Activated T-helper 1 cell treated with anti-CD3 and anti-CD28 coated beads, Interleukin-12 subunit alpha, Interleukin-12 subunit beta, Interleukin-2, Interleukin-4 antibody, amounts not matched to agents 30 ng/mL and 10 ng/mL and 1 ng/mL, durations not matched to agents 14 hours and 24 hours and 36 hours (primary cell): ENCODE data around the gene PXDN. TPM values are rescaled to one million over a fixed set of nuclear protein-coding genes. Genes with fewer than 3 reads are reported as not detected.

Experiments
- DNase-seq: peaks from one replicate; pipeline ENCODE4 v3.0.0; 2021; ENCODE audit warnings: low spot score
- H3K27ac Mint-ChIP-seq: one replicate; pipeline ENCODE4 v1.8.0; 2021; ENCODE audit warnings: mild to moderate bottlenecking, mixed read lengths
- H3K27me3 Mint-ChIP-seq: one replicate; pipeline ENCODE4 v1.8.0; 2022; ENCODE audit warnings: mild to moderate bottlenecking, moderate library complexity, mixed read lengths; ENCODE audit not compliant: insufficient read depth
- H3K36me3 Mint-ChIP-seq: one replicate; pipeline ENCODE4 v1.8.0; 2021; ENCODE audit warnings: low read depth, mixed read lengths
- H3K4me1 Mint-ChIP-seq: one replicate; pipeline ENCODE4 v1.8.0; 2021; ENCODE audit warnings: low read depth, mixed read lengths
- H3K4me3 Mint-ChIP-seq: one replicate; pipeline ENCODE4 v1.8.0; 2021; ENCODE audit warnings: mild to moderate bottlenecking, moderate library complexity, mixed read lengths
- H3K9me3 Mint-ChIP-seq: one replicate; pipeline ENCODE4 v1.8.0; 2021; ENCODE audit warnings: mixed read lengths
- intact Hi-C: fragments of 100-400 bp; cut with micrococcal nuclease; formaldehyde crosslinking; loops from one replicate; pipeline ENCODE4 v1.15.1; 2024
- total RNA-seq: library from RNA; stranded (reverse); gene quantifications from 2 replicates; pipeline ENCODE4 v1.2.3, GENCODE V29; 2022

Gene PXDN, protein sequence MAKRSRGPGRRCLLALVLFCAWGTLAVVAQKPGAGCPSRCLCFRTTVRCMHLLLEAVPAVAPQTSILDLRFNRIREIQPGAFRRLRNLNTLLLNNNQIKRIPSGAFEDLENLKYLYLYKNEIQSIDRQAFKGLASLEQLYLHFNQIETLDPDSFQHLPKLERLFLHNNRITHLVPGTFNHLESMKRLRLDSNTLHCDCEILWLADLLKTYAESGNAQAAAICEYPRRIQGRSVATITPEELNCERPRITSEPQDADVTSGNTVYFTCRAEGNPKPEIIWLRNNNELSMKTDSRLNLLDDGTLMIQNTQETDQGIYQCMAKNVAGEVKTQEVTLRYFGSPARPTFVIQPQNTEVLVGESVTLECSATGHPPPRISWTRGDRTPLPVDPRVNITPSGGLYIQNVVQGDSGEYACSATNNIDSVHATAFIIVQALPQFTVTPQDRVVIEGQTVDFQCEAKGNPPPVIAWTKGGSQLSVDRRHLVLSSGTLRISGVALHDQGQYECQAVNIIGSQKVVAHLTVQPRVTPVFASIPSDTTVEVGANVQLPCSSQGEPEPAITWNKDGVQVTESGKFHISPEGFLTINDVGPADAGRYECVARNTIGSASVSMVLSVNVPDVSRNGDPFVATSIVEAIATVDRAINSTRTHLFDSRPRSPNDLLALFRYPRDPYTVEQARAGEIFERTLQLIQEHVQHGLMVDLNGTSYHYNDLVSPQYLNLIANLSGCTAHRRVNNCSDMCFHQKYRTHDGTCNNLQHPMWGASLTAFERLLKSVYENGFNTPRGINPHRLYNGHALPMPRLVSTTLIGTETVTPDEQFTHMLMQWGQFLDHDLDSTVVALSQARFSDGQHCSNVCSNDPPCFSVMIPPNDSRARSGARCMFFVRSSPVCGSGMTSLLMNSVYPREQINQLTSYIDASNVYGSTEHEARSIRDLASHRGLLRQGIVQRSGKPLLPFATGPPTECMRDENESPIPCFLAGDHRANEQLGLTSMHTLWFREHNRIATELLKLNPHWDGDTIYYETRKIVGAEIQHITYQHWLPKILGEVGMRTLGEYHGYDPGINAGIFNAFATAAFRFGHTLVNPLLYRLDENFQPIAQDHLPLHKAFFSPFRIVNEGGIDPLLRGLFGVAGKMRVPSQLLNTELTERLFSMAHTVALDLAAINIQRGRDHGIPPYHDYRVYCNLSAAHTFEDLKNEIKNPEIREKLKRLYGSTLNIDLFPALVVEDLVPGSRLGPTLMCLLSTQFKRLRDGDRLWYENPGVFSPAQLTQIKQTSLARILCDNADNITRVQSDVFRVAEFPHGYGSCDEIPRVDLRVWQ (N-terminal part only)
- total RNA-seq = 1.7 and 1.9 TPM in 2 replicates

DNA sequence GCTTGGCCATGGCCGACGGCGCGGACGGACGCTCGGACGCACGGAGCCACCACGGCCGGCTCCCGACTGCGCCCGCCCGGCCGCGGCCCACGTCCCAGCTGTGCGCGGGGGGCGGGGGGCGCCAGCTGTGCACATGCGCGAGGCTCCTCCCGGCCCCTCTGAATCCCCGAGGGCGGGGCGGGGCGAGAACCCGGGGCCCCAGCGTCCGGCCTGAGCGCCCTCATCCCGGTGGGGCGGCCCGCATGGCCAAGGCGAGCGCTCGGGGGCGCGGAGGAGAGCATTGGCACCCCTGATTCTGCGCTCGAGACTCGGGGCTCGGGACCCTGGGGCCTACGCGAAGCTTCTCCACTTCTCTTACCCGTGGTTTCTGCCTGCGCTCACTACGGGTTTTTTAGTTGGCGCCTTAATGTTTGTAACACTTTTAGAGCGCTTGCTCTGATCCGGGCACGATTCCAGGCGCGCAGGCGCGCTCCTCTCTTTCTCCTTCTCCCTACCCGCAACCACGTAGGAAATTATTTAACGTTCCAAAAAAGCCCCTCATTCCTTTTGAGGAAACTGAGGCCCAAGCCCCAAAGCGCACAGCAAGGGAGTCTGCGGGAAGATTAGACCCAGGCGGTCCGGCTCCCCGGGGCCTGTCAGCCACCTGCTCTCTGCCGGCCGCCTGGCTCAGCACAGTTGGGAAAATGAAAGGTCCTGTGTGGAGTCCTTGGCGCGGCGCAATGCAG, at the start of gene PXDN:
TSS of gene PXDN (minus strand) at position 70 of the 725 bp plus-strand sequence. CDS start at position 10, 60 bp downstream.
- DNase-seq = no peak
- H3K9me3 Mint-ChIP-seq = no peaks in the 10 kb centered on the region
- intact Hi-C loops = no loop called here
- peak within 1 kb of the TSS; percentile 69 for H3K4me3 Mint-ChIP-seq
- H3K36me3 Mint-ChIP-seq = no peaks in the 10 kb centered on the region
- no peaks in the 10 kb centered on the region for H3K4me1 Mint-ChIP-seq
- peaks cover 19% of the 10 kb centered on the region for H3K27me3 Mint-ChIP-seq
- no peak within 1 kb of the TSS for H3K27ac Mint-ChIP-seq

DNA sequence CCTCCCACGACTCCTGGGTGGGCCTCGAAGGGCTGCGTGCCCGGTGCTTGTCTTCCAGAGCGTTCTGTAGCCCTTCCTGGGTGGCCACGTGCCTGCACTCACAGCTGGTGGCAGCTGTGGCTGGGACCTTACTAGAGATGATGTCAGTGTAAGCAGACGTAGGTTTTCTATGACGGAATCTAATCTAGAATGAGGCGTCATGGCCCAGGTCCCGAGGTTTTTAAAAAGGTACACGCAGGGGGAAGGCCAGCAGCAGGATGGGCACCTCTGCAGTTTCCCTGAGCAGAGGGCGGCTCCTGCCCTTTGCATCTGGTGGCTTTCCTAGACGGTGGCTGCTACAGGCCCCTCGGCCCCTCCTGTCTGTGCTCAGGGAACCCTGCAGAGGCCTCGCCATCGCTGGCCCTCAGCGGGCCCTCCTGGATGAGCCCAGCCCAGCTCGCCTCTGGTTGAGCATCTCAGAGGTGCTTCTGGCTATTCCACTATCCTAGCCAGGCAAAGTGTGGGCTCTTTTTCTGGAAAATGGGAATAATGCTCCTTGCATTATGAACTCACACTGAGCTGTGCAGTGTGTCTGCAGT, 49.6 kb upstream of the PXDN start:
- intact Hi-C loops = no loop called here
- Mint-ChIP-seq H3K27ac (no peak overlapping the region), H3K4me3 (no peak overlapping the region), H3K27me3 (peaks cover 5% of the 10 kb centered on the region), H3K36me3 (no peaks in the 10 kb centered on the region), H3K4me1 (no peaks in the 10 kb centered on the region), H3K9me3 (no peaks in the 10 kb centered on the region)
- DNase-seq = no peak

GRCh38 chr2:1793001-1793867, 48.9 kb upstream of the PXDN start:
- intact Hi-C loops = no loop called here
- peaks cover 4% of the 10 kb centered on the region for H3K27me3 Mint-ChIP-seq
- H3K4me3 Mint-ChIP-seq = no peak overlapping the region
- DNase-seq = no peak
- no peaks in the 10 kb centered on the region for H3K9me3 Mint-ChIP-seq
- H3K36me3 Mint-ChIP-seq = no peaks in the 10 kb centered on the region
- H3K4me1 Mint-ChIP-seq = no peaks in the 10 kb centered on the region
- H3K27ac Mint-ChIP-seq = peak overlapping the region; percentile 48

DNA sequence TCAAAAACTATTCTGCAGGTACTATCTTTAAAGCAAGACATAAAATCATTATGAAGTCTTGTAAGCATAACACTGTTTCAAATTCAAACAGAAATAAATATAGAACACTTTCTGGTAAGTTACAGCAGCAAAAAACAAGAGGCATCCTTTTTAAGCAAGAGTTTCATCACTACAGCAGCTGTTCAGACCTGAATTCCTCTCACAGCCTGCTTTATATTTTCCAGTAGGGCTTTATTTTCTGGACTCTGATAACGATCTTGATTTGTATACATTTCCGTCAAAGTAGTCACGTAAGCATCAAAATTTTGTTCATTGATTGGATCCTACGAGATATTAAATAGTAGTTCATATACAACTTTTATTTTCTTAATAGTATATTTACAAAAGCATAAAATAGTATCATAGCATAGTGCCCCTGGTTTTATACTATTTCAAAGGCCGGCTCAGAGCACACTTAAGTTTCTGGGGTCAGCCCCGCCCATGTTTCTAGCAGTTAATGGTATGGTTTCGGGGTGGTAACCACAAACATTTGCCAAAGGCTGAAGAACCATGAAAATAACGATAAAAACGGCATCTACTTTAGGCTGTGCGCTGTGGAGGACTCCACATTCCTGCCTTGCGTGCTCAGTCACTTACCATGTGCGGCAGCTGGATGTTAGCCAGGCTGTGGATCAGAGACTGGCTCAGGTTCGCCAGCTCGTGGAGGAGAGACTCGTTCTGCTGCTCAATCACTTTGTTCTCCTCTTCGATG, 47.5 kb upstream of the PXDN start:
- Mint-ChIP-seq H3K4me3 (no peak overlapping the region), H3K27ac (no peak overlapping the region), H3K27me3 (peaks cover 2% of the 10 kb centered on the region), H3K36me3 (no peaks in the 10 kb centered on the region), H3K4me1 (no peaks in the 10 kb centered on the region), H3K9me3 (no peaks in the 10 kb centered on the region)
- intact Hi-C loops = no loop called here
- no peak for DNase-seq

DNA sequence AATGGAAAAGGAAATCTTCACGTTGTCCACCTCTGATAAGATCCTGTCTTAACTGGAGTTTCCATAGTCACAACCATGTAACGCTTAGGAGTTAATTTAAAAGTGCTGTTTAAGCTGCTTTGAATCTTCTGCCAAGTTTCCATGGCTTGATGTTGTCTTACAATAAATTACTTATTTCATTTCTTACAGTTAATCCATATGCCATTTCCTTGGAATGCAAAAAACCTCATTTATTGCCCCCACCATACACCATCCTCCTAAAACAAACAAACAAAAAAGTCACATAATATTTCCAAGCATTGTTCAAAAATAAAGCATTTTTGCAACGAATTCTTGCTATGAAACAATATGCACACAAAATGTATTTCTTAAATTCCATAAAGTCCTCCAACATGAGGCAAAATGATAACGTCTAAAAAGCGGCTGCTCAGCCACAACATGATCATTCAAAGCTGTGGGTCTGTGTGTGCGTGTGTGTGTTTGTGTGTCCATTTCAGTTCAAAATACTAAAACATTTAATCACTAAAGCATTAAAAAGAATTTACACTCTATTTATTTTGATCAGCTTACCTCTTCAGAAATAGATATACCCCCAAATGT, 46.8 kb upstream of the PXDN start:
- Mint-ChIP-seq H3K27me3 (peaks cover 2% of the 10 kb centered on the region), H3K36me3 (no peaks in the 10 kb centered on the region), H3K9me3 (no peaks in the 10 kb centered on the region), H3K4me3 (no peak overlapping the region), H3K4me1 (no peaks in the 10 kb centered on the region), H3K27ac (no peak overlapping the region)
- DNase-seq = no peak
- intact Hi-C loops = no loop called here

DNA sequence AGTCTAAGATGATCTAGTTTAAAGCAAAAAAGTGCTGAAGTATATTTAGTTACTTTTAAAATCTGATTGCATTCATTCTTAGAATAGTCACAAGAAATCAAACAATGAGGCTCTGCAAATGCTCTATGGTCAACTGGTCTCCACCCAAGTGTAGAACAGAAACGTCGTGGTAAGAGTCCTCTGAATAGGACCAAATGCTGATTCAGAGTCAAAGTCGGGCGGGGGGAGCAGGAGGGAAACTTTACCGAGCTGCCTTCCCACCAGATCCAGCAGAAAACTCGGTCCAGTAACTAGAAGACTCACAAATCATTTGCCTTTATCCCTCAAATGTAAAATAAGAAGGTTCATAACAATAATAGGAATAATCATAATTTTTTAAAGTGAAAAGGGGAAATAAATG, 46.2 kb upstream of the PXDN start:
- Mint-ChIP-seq H3K4me1 (no peaks in the 10 kb centered on the region), H3K4me3 (no peak overlapping the region), H3K27me3 (peaks cover 2% of the 10 kb centered on the region), H3K9me3 (no peaks in the 10 kb centered on the region), H3K36me3 (no peaks in the 10 kb centered on the region), H3K27ac (no peak overlapping the region)
- DNase-seq = no peak
- intact Hi-C loops = no loop called here

GRCh38 chr2:1789610-1790009, 45.3 kb upstream of the PXDN start:
- Mint-ChIP-seq H3K9me3 (no peaks in the 10 kb centered on the region), H3K36me3 (no peaks in the 10 kb centered on the region), H3K4me1 (no peaks in the 10 kb centered on the region), H3K27me3 (peaks cover 2% of the 10 kb centered on the region), H3K4me3 (no peak overlapping the region), H3K27ac (no peak overlapping the region)
- intact Hi-C loops = no loop called here
- DNase-seq = no peak

DNA sequence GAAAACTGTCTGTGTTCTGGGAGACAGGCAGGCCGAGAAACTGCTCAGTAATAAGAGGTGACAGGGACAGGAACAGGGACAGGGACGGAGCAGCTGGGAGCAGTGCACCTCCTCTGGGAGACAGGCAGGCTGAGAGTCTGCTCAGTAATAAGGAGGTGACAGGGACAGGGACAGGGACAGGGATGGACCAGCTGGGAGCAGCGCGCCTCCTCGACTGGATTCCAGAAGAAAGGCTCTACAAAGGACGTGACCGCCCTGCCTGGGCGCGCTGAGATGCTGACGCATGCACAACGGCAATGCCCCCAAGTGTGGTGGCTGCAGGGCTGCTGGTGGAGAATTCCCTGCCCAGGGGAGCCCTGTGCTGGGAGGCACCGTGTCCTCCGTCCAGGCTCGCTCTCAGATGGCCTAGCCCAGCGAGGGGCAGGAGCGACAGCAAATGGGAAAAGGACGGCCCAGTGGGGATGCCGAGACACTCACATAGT, 44.2 kb upstream of the PXDN start:
- intact Hi-C loops = no loop called here
- DNase-seq = no peak
- Mint-ChIP-seq H3K36me3 (no peaks in the 10 kb centered on the region), H3K27ac (no peak overlapping the region), H3K9me3 (no peaks in the 10 kb centered on the region), H3K4me1 (no peaks in the 10 kb centered on the region), H3K27me3 (peaks cover 2% of the 10 kb centered on the region), H3K4me3 (no peak overlapping the region)

GRCh38 chr2:1787755-1788477, 43.6 kb upstream of the PXDN start:
- Mint-ChIP-seq H3K27ac (no peak overlapping the region), H3K4me3 (no peak overlapping the region), H3K36me3 (no peaks in the 10 kb centered on the region), H3K4me1 (no peaks in the 10 kb centered on the region), H3K9me3 (no peaks in the 10 kb centered on the region), H3K27me3 (peaks cover 2% of the 10 kb centered on the region)
- intact Hi-C loops = no loop called here
- DNase-seq = no peak

- Mint-ChIP-seq H3K4me3 (no peak overlapping the region), H3K9me3 (no peaks in the 10 kb centered on the region), H3K36me3 (no peaks in the 10 kb centered on the region), H3K27me3 (peaks cover 2% of the 10 kb centered on the region), H3K4me1 (no peaks in the 10 kb centered on the region), H3K27ac (no peak overlapping the region)
- no peak for DNase-seq
- intact Hi-C loops = no loop called here
Measured at GRCh38 chr2:1784986-1785617, 40.8 kb upstream of the PXDN start.
